SK-N-SH (cell line): Measurements from ENCODE around the gene CLEC4A.

Source experiments
- CHD2 ChIP-seq: fragments of 150-350 bp; IDR thresholded peaks from 2 replicates; pipeline ENCODE4 v1.6.1; 2018; ENCODE audit warnings: low read length; ENCODE audit not compliant: partially characterized antibody
- POLR2AphosphoS5 ChIP-seq: IDR thresholded peaks from 2 replicates; pipeline ENCODE4 v1.6.1; 2012; ENCODE audit warnings: low read depth, low read length
- SMC3 ChIP-seq: IDR thresholded peaks from 2 replicates; pipeline ENCODE4 v1.6.1; 2012; ENCODE audit warnings: low read depth, low read length, improper control_type of control experiment
- TF ChIP-seq, protein P1 (sequence below): fragments of 200-600 bp; sonication (generic); IDR thresholded peaks from 2 replicates; pipeline ENCODE4 v1.6.1; 2017; ENCODE audit warnings: antibody characterized with exemption, mild to moderate bottlenecking, moderate library complexity

- TF ChIP-seq CHD2 (no peak), POLR2AphosphoS5 (no peak), SMC3 (peak; percentile 55)
- TF ChIP-seq, protein P1, sequence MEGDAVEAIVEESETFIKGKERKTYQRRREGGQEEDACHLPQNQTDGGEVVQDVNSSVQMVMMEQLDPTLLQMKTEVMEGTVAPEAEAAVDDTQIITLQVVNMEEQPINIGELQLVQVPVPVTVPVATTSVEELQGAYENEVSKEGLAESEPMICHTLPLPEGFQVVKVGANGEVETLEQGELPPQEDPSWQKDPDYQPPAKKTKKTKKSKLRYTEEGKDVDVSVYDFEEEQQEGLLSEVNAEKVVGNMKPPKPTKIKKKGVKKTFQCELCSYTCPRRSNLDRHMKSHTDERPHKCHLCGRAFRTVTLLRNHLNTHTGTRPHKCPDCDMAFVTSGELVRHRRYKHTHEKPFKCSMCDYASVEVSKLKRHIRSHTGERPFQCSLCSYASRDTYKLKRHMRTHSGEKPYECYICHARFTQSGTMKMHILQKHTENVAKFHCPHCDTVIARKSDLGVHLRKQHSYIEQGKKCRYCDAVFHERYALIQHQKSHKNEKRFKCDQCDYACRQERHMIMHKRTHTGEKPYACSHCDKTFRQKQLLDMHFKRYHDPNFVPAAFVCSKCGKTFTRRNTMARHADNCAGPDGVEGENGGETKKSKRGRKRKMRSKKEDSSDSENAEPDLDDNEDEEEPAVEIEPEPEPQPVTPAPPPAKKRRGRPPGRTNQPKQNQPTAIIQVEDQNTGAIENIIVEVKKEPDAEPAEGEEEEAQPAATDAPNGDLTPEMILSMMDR = peak; percentile 71
Observed at GRCh38 chr12:8078398-8078797, 45.0 kb upstream of the CLEC4A start.
